Activated T-helper 9 cell treated with anti-CD3 and anti-CD28 coated beads, Interleukin-2, amount 50 U/mL, for 16 hours (primary cell): ENCODE data around the gene ANOS1.
"Not testable (repeated sequence)": the region's sequence is repeated elsewhere in the genome, so short reads cannot be mapped to it uniquely, and the experiment has no call there.

Experiments used
- DNase-seq: peaks from one replicate; pipeline ENCODE4 v3.0.0-alpha.2; 2020; ENCODE audit warnings: low read depth

The ANOS1 gene, protein sequence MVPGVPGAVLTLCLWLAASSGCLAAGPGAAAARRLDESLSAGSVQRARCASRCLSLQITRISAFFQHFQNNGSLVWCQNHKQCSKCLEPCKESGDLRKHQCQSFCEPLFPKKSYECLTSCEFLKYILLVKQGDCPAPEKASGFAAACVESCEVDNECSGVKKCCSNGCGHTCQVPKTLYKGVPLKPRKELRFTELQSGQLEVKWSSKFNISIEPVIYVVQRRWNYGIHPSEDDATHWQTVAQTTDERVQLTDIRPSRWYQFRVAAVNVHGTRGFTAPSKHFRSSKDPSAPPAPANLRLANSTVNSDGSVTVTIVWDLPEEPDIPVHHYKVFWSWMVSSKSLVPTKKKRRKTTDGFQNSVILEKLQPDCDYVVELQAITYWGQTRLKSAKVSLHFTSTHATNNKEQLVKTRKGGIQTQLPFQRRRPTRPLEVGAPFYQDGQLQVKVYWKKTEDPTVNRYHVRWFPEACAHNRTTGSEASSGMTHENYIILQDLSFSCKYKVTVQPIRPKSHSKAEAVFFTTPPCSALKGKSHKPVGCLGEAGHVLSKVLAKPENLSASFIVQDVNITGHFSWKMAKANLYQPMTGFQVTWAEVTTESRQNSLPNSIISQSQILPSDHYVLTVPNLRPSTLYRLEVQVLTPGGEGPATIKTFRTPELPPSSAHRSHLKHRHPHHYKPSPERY

DNA sequence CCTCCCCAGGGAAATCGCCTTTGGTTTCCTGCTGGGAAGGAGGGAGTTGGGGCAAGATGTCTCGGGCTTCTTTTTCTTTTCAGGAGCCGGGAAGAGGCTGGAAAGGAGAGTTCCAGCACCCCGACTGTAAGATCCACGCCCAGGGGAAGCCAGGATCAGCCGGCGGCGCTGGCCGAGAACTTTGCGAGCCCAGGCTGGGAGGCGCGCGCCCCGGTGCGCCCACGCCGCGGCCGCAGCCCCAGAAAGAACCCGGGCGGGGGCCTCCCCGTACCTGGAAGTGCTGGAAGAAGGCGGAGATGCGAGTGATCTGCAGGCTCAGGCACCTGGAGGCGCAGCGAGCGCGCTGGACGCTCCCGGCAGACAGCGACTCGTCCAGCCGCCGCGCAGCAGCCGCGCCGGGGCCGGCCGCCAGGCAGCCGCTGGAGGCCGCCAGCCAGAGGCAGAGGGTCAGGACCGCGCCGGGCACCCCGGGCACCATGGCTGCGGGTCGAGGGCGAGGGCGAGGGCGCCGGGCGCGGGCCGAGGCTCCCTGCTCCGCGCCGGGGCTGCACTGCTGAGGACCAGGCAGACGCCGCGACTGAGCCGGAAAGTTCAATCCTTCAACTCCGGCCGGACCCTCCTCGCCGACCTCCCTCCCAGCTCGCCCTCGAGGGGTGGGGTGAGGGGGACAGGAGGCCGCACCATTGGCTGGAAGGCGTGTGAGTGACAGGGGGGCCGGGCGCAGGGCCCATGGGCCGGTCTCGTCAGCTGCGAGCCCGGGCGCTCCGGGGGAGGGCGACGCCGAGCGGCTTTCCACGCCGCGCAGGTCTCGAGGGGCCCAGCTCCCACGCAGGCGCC is at the start of gene ANOS1:
ANOS1 (minus strand) TSS at position 579 of the 837 bp plus-strand sequence; CDS start at position 478, 101 bp downstream.
- no peak for DNase-seq

DNA sequence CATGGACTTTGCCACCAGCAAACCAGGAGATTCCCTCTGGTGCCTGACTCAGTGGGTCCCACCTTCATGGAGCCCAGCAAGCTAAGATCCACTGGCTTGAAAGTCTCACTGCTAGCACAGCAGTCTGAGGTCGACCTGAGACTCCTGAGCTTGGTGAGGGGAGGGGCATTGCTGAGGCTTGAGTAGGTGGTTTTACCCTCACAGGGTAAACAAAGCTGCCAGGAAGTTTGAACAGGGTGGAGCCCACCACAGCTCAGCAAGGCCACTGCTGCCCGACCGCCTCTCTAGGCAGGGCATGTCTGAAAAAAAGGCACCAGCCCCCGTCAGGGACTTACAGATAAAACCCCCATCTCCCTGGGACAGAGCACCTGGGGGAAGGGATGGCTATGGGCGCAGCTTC is 41.2 kb upstream of the ANOS1 start:
- DNase-seq: no peak

DNA sequence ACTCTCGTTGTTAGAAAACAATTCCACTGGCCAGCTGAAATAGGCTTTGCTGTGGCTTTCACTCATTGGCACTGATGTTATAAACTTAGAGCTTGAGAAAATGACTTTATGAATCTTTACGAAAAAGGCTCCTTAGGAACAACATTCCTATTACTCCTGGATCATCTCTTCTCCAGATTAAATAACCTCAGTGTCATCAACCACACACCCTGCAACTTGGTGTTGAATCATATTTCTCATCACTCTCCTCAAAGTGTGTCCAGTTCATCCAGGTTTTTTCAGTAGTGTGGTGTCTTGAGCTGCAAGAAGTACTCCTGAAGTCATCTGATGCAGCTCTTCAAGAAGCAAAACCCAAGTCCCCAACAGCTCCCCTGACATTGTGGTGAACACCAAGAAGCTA is 28.1 kb upstream of the ANOS1 start:
- no peak for DNase-seq

- DNase-seq: not testable (repeated sequence)
Measured at GRCh38 chrX:8758706-8759105, 26.8 kb upstream of the ANOS1 start.

GRCh38 chrX:8757609-8758389 is 25.9 kb upstream of the ANOS1 start:
- DNase-seq: not testable (repeated sequence)

- DNase-seq: no peak
Measured at GRCh38 chrX:8755813-8756212, 23.9 kb upstream of the ANOS1 start.

GRCh38 chrX:8755116-8755515 is 23.2 kb upstream of the ANOS1 start:
- no peak for DNase-seq

DNA sequence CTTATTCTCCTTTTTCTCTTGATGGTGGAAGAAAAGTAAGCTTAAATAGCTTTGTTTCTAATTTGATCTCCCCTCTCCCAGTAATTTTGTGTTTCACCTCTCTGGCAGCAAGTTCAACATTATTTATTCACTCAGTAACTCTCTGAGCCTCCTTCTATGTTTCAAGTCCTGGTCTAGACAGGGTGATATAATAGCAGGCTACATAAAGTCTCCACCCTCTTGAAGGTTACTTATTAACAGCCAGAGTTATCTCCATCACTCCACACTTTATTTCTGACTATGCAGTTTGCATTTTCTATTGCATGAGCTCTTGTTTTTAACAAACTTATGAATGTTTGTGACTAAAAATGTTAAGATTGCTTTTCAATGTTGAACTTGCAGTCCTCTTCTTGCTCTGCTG is 17.8 kb upstream of the ANOS1 start:
- no peak for DNase-seq

GRCh38 chrX:8748855-8749254 is 16.9 kb upstream of the ANOS1 start:
- no peak for DNase-seq

GRCh38 chrX:8743126-8743732 is 11.3 kb upstream of the ANOS1 start:
- peak; percentile 34 for DNase-seq

GRCh38 chrX:8741981-8742380 is 10.0 kb upstream of the ANOS1 start:
- no peak for DNase-seq

GRCh38 chrX:8738588-8739189 is 6.8 kb upstream of the ANOS1 start:
- no peak for DNase-seq

DNA sequence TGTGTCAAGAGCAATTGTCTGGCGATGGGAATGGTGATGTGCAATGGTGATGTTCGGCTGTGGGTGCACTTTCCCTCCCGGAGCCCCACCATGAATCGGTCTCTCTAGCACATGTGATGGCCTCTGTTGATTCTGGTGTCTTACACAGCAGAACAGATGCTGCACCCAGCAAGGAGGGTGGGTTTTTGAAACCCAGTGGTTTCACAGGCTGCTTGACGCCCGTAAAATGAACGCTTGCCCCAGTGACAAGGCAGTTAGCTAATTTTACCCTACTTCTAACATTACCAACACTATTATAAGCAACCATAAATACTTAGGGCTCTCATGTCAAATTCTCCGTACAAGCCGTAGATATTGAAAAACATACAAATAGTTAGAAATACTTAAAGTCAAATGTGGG is 5.9 kb upstream of the ANOS1 start:
- no peak for DNase-seq

- no peak for DNase-seq
Measured at GRCh38 chrX:8730812-8731558, 952 bp downstream of the ANOS1 start.

- no peak for DNase-seq
Measured at GRCh38 chrX:8729811-8730210, 2.1 kb downstream of the ANOS1 start.

GRCh38 chrX:8728932-8729535 is 2.9 kb downstream of the ANOS1 start:
- DNase-seq: no peak

GRCh38 chrX:8726031-8726652 is 5.8 kb downstream of the ANOS1 start:
- no peak for DNase-seq

DNA sequence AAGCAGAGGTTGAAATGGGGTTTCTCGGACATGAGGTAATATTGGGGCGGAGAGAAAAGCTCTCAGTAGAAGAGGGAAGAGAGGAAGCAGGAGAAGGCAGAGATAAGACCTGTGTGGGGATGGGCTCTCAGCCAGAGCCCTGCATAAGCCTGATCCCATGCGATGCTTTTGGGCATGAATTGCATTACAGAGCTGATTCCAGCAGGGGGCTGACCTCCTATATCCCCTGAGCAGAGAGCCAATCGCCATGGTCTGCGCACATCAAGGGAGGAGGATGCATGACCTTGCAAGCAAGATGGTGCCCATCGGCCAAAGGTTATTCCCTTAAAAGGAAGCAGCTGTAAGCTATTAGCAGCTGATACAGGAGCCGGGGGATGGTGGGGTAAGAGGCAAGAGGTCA is 7.6 kb downstream of the ANOS1 start:
- DNase-seq: no peak

DNA sequence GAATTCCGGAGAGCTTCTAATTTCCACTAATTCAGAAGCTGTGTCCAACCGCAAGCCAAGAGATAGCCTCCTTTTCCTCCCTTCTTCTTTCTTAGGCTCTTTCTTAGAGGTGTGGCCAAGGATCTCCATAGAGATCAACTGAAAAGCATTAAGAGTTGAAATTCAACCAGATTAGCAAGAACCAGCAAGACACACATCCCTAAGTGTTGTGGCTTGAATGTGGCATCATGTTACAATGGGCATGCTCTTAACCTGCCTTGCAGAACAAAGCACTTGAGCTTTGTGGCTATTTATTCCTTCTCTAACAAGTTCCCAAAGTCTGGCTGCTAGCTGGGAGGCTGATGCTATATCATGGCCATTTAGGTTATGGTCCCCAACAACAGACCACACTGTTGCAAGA is 10.4 kb downstream of the ANOS1 start:
- DNase-seq: no peak
